ENCODE data around the gene TMEM212.
"Not testable (repeated sequence)": the region's sequence is repeated elsewhere in the genome, so short reads cannot be mapped to it uniquely, and the experiment has no call there.

Gene TMEM212

DNA sequence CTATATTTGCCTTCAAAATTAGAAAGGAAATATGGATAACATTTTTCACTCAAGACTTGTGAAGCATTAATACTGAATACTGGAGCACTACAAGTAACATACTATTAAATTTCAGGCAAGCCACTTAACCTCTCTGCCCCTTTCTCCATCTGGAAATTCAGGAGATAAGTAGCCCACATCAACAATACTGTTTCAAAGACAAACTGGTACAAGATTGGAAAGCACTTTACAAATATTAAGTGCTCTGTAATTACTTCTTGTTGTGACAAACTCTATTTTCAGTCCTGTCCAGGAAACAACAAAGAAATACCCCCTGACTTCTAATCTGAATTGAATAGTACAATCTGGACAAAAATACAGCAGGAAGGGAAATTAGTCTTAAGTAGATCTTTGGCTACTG is 49.3 kb downstream of the TMEM212 start:
- H3K27me3 Mint-ChIP-seq: peaks cover 5 to 12% of the 10 kb centered on the region in 2 donors
- no peak for ATAC-seq (replicated peaks)
- no peaks in the 10 kb centered on the region for H3K9me3 Mint-ChIP-seq
- no peak for DNase-seq
- no peaks in the 10 kb centered on the region for H3K4me1 Mint-ChIP-seq
- no peak overlapping the region for H3K4me3 Mint-ChIP-seq
- no peaks in the 10 kb centered on the region for H3K36me3 Mint-ChIP-seq
- H3K27ac Mint-ChIP-seq: no peak overlapping the region

DNA sequence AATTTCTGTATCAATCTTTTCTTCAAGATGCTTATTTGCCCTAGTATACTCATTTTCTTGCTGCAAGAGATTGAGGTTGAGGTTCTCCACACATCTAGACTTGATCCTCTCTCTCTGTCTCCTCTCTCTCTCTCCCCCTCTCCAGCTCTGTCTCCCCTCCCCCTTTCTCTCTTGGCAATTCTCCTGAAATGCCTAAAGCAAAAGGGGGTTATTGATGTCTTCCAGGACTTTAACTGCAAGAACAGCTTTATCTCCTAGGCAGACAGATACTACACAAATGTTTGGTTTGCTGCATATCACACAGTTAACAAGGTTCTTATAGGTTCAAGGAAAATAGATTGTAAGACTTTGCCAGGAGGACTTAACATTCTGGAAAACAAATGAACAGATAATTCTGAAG is 52.1 kb downstream of the TMEM212 start:
- H3K27me3 Mint-ChIP-seq: peaks cover 5 to 15% of the 10 kb centered on the region in 2 donors
- H3K9me3 Mint-ChIP-seq: no peaks in the 10 kb centered on the region
- H3K4me1 Mint-ChIP-seq: no peaks in the 10 kb centered on the region
- no peak for ATAC-seq (replicated peaks)
- H3K36me3 Mint-ChIP-seq: no peaks in the 10 kb centered on the region
- DNase-seq: no peak
- no peak overlapping the region for H3K4me3 Mint-ChIP-seq
- H3K27ac Mint-ChIP-seq: no peak overlapping the region

DNA sequence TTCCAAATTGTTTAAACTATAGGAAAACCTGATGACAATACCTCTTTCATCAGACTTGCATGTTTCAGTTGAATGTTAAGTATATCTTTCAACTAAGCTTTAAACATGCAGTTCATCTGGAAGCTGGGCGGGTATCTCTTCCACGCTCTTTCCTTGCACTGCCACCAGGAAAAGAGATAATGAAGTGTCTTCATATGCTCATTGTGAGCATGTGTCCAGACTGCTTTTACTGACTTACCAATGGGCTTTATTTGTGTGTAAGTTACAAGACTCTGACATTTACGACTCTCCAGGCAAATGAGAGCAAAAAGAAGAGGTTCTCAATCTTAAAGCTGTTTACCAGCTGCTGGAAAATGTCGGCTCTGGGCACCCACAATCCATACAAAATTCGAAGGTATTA is 52.8 kb downstream of the TMEM212 start:
- ATAC-seq (replicated peaks): no peak
- Mint-ChIP-seq H3K36me3 (no peaks in the 10 kb centered on the region), H3K9me3 (no peaks in the 10 kb centered on the region), H3K27ac (no peak overlapping the region), H3K4me3 (no peak overlapping the region), H3K27me3 (peaks cover 5 to 18% of the 10 kb centered on the region in 2 donors), H3K4me1 (no peaks in the 10 kb centered on the region)
- DNase-seq: no peak

DNA sequence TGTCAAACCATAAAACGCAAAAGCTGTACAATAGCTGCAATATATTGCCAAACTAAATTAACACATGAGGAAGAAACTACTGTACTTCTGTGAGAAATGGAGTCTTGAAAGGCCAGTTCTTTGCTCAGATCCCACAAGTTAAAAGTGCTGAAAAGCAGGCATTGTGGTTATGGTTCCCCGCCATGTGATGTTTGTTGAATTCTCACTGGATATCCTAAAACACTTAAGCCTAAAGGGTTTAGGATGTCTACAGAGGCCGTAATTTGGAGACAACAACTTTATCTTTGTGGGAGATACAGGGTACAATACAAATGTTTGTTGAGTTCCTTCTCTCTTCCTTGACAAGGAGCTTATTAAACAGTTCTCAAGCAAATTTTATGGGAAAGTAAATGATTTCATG is 53.2 kb downstream of the TMEM212 start:
- Mint-ChIP-seq H3K4me1 (no peaks in the 10 kb centered on the region), H3K27ac (no peak overlapping the region), H3K36me3 (no peaks in the 10 kb centered on the region)

DNA sequence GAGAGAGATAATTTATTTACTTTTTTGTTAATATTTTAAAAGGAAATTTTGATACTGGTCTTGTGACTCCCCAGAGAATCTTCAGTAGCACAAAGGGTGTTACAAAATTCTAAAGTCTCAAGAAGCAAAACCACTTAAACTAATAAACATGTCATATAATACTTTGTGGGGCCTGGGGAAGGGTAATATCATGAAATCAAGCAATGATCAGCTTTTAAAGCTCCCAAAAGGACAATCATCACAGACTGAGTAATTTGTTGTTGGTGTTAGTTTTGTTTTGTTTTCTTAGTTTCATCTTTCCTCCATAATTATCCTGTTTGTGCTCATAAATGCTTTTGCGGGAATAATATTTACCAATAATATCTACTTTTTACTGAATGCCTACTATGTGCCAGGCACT is 55.0 kb downstream of the TMEM212 start:
- Mint-ChIP-seq H3K4me3 (no peak overlapping the region), H3K9me3 (no peaks in the 10 kb centered on the region), H3K27ac (no peak overlapping the region), H3K27me3 (peaks cover 3 to 17% of the 10 kb centered on the region in 2 donors), H3K36me3 (no peaks in the 10 kb centered on the region), H3K4me1 (no peaks in the 10 kb centered on the region)
- DNase-seq: no peak
- ATAC-seq (replicated peaks): no peak

More for the DNA sequence above, 53.2 kb downstream of the TMEM212 start:
- Mint-ChIP-seq H3K27me3 (peaks cover 5 to 18% of the 10 kb centered on the region in 2 donors), H3K9me3 (no peaks in the 10 kb centered on the region), H3K4me3 (no peak overlapping the region)
- DNase-seq: no peak
- no peak for ATAC-seq (replicated peaks)

DNA sequence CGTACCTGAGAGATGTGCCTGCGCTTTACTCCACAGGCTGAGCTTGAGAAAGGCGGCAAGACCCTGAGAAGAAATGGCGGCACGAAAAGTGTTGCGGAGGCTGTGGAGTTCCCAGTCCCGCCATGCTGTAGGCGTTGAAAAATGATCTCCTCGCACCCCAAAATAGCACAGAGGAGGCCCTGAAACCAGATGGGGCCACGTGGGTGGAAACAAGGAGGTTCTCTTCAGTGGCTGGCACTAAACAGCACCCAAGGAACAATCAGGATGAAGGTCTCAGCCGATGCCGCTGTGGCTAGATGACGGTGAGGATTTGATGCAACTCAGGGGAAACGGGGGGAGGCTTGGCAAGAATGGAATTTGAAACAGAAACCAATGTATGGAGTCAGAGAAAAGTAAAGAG is 57.3 kb downstream of the TMEM212 start:
- H3K27me3 Mint-ChIP-seq: peaks cover 0 to 6% of the 10 kb centered on the region in 2 donors
- no peak for ATAC-seq (replicated peaks)
- H3K9me3 Mint-ChIP-seq: no peaks in the 10 kb centered on the region
- H3K4me3 Mint-ChIP-seq: no peak overlapping the region
- H3K36me3 Mint-ChIP-seq: no peaks in the 10 kb centered on the region
- H3K27ac Mint-ChIP-seq: no peak overlapping the region
- DNase-seq: no peak
- H3K4me1 Mint-ChIP-seq: no peaks in the 10 kb centered on the region

DNA sequence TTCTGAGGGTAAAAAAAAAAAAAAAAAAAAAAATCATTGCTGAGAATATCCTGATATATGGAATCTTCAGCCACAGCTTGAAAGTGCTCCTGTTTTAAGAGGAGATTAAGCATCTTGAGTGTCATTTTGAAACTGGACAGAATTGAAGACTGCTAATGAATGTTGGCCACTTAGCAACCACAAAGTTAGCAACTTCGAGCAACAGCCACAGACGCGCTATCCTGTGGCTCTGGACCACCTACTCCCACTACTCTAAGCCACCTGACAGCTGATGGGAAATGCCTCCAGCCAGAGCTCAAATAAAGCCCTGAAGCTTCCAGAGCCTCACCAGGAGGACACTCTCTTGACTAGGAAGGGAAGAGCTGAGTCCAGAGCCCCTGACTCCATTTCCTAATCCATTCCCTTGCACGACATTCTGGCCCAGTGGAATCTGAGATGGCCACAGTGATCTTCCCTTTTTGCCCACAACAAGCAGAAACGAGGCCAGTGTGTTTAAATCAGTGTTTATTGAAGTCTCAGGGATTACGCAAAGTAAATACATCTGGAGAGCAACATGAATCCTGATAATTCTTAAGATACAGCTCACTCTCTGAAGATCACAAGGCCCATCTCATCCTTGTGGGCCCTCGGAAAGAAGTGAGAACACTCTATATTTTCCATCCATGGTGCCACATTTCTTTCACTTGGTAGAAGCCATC is 58.6 kb downstream of the TMEM212 start:
- Mint-ChIP-seq H3K27me3 (peaks cover 0 to 6% of the 10 kb centered on the region in 2 donors), H3K9me3 (no peaks in the 10 kb centered on the region), H3K36me3 (no peaks in the 10 kb centered on the region), H3K4me1 (no peaks in the 10 kb centered on the region), H3K4me3 (no peak overlapping the region), H3K27ac (no peak overlapping the region)
- DNase-seq (no peak), ATAC-seq (replicated peaks) (no peak)

DNA sequence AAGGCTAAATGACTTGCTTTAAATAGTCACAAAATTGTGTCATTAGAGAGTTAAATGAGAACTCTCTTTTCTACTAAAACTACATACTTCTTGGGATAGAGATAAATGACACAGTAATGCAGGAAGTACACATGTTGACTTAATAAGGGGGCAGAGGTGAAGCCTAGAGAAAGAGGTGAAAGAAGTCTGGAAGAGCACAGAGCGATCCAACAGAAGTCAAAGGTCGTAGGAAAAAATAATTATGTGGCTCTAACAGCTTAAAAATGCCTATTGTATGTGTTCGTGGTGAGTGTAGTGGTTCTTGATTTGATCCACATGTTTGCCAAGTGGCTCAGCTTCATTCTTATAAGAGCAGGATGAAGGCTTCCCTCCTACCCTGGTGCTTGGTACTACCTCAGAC is 61.7 kb downstream of the TMEM212 start:
- Mint-ChIP-seq H3K36me3 (no peaks in the 10 kb centered on the region), H3K9me3 (no peaks in the 10 kb centered on the region), H3K27me3 (peaks cover 0 to 6% of the 10 kb centered on the region in 2 donors), H3K27ac (no peak overlapping the region), H3K4me1 (no peaks in the 10 kb centered on the region), H3K4me3 (no peak overlapping the region)
- DNase-seq: no peak
- ATAC-seq (replicated peaks): no peak

DNA sequence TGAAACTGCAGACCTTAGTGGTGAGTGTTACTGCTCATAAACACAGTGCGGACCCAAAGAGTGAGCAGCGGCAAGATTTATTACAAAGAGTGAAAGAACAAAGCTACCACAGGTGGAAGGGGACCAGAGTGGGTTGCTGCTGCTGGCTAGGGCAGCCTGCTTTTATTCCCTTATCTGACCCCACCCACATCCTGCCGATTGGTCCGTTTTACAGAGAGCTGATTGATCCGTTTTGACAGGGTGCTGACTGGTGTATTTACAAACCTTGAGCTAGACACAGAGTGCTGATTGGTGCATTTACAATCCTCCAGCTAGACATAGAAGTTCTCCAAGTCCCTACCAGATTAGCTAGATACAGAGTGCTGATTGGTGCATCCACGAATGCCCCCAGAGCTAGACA is 63.4 kb downstream of the TMEM212 start:
- not testable (repeated sequence) for ATAC-seq (replicated peaks); DNase-seq; H3K27ac Mint-ChIP-seq; H3K36me3 Mint-ChIP-seq; H3K27me3 Mint-ChIP-seq; H3K9me3 Mint-ChIP-seq; H3K4me1 Mint-ChIP-seq; H3K4me3 Mint-ChIP-seq

DNA sequence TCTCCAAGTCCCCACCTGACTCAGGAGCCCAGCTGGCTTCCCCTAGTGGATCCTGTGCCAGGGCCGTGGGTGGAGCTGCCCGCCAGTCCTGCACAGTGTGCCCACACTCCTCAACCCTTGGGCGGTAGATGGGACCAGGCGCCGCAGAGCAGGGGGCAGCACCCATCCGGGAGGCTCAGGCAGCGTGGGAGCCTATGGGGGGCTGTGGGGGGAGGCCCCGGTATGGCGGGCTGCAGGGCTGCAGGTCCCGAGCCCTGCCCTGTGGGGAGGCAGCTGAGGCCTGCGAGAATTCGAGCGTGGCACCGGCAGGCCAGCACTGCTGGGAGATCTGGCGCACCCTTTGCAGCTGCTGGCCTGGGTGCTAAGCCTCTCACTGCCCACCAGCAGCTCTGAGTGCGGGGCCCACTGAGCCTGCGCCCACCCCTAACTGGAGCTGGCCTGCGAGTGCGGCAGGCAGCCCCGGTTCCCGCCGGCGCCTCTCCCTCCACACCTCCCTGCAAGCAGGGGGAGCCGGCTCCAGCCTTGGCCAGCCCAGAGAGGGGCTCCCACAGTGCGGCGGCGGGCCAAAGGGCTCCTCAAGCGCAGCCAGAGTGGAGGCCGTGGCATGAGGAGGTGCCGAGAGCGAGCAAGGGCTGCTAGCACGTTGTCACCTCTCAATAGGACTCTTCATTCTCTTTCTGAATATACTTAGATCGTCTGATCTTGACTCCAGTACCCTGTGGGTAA is 64.0 kb downstream of the TMEM212 start:
- no peak for ATAC-seq (replicated peaks)
- H3K4me3 Mint-ChIP-seq: no peak overlapping the region
- H3K36me3 Mint-ChIP-seq: no peaks in the 10 kb centered on the region

DNA sequence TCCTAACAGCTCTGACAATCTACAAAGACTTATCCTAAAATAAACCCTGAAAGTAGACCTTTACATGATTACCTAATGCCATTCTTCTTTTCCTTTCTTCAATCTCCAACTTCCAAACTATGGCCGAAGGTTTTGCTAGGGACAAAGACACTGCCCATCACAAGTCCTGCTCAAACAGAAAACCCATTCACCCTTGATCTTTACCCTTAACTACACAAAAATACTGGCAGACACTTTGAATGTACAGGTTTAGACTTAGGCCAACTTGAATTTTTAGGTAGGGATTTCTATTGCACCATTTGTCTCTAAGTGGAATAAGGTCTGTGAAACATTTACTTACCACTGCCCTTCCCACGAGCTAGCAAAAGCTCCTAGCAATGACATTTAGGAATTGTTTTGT is 64.6 kb downstream of the TMEM212 start:
- Mint-ChIP-seq H3K27ac (no peak overlapping the region), H3K4me3 (no peak overlapping the region), H3K27me3 (no peaks in the 10 kb centered on the region), H3K9me3 (peaks cover 1 to 4% of the 10 kb centered on the region in 2 donors), H3K36me3 (no peaks in the 10 kb centered on the region), H3K4me1 (no peaks in the 10 kb centered on the region)
- ATAC-seq (replicated peaks) (no peak), DNase-seq (no peak)

More for the DNA sequence above, 64.0 kb downstream of the TMEM212 start:
- Mint-ChIP-seq H3K4me1 (no peaks in the 10 kb centered on the region), H3K27ac (no peak overlapping the region), H3K27me3 (no peaks in the 10 kb centered on the region), H3K9me3 (peaks cover 1 to 4% of the 10 kb centered on the region in 2 donors)
- no peak for DNase-seq

DNA sequence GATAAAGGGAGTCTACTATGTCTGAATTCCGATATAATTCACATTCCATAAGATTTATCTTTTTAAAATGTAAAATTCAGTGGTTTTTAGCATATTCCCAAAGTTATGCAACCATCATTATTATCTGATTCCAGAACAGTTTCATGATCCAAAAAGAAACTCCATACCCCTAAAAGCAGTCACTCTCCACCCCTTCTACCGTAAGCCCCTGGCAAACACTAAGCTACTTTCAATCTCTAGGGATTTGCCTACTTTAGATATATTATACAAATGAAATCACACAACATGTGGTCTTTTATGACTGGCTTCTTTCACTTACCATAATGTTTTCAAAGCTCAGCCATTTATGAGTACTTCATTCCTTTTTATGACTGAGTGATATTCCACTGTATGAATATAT is 65.6 kb downstream of the TMEM212 start:
- H3K9me3 Mint-ChIP-seq: peaks cover 1 to 4% of the 10 kb centered on the region in 2 donors
- DNase-seq (no peak), ATAC-seq (replicated peaks) (no peak)
- H3K4me1 Mint-ChIP-seq: no peaks in the 10 kb centered on the region
- no peaks in the 10 kb centered on the region for H3K27me3 Mint-ChIP-seq
- no peak overlapping the region for H3K27ac Mint-ChIP-seq
- no peak overlapping the region for H3K4me3 Mint-ChIP-seq
- H3K36me3 Mint-ChIP-seq: no peaks in the 10 kb centered on the region
